GM13977 (cell line): ENCODE measurements around the gene AFTPH.

Experiments
- DNase-seq: peaks from one replicate; pipeline ENCODE4 v3.0.0; 2012; ENCODE audit warnings: low spot score
- CTCF ChIP-seq: IDR thresholded peaks from 2 replicates; pipeline ENCODE4 v1.5.1; 2012; ENCODE audit warnings: mild to moderate bottlenecking, control low read depth; ENCODE audit not compliant: insufficient read depth; ENCODE audit errors: extremely low read depth, missing control alignments
- in situ Hi-C: fragments of 300-500 bp; cut with MboI; formaldehyde crosslinking; loops from one replicate; pipeline ENCODE4 v1.12.0; 2022; ENCODE audit warnings: low sequenced_read_pairs, low pct_unique_long_range_greater_than_20kb, mixed read lengths, inconsistent platforms; ENCODE audit not compliant: unreplicated experiment

The AFTPH gene

GRCh38 chr2:64581777-64582539, 57.8 kb downstream of the AFTPH start:
- peak; percentile 18 for DNase-seq
- TF ChIP-seq CTCF = no peak
- in situ Hi-C loops = loop anchor here (25.0 kb wide), 1 partner anchor 455 kb away; no protein-coding TSS in a partner anchor

GRCh38 chr2:64582774-64583340, 58.7 kb downstream of the AFTPH start:
- in situ Hi-C loops = loop anchor here (25.0 kb wide), 1 partner anchor 454 kb away; no protein-coding TSS in a partner anchor
- peak; percentile 59 for DNase-seq

GRCh38 chr2:64586054-64586453, 61.9 kb downstream of the AFTPH start:
- in situ Hi-C loops = loop anchor here (25.0 kb wide), 1 partner anchor 451 kb away; no protein-coding TSS in a partner anchor
- no peak for TF ChIP-seq CTCF

More at GRCh38 chr2:64582774-64583340, 58.7 kb downstream of the AFTPH start:
- TF ChIP-seq CTCF = no peak

GRCh38 chr2:64586883-64587481, 62.9 kb downstream of the AFTPH start:
- DNase-seq = peak; percentile 30
- TF ChIP-seq CTCF = peak; percentile 61
- in situ Hi-C loops = loop anchor here (25.0 kb wide), 1 partner anchor 450 kb away; no protein-coding TSS in a partner anchor

More at GRCh38 chr2:64586054-64586453, 61.9 kb downstream of the AFTPH start:
- no peak for DNase-seq

- DNase-seq = no peak
- TF ChIP-seq CTCF = no peak
- in situ Hi-C loops = loop anchor here (25.0 kb wide), 1 partner anchor 450 kb away; no protein-coding TSS in a partner anchor
These were observed 63.4 kb downstream of the AFTPH start for GRCh38 chr2:64587561-64587960.

- TF ChIP-seq CTCF = no peak
- no peak for DNase-seq
- in situ Hi-C loops = loop anchor here (10.0 to 25.0 kb wide), 2 partner anchors 274 to 446 kb away; no protein-coding TSS in a partner anchor
These were observed 67.1 kb downstream of the AFTPH start for GRCh38 chr2:64591188-64591587.
